Measurements from ENCODE around the gene E2F1.

DNA sequence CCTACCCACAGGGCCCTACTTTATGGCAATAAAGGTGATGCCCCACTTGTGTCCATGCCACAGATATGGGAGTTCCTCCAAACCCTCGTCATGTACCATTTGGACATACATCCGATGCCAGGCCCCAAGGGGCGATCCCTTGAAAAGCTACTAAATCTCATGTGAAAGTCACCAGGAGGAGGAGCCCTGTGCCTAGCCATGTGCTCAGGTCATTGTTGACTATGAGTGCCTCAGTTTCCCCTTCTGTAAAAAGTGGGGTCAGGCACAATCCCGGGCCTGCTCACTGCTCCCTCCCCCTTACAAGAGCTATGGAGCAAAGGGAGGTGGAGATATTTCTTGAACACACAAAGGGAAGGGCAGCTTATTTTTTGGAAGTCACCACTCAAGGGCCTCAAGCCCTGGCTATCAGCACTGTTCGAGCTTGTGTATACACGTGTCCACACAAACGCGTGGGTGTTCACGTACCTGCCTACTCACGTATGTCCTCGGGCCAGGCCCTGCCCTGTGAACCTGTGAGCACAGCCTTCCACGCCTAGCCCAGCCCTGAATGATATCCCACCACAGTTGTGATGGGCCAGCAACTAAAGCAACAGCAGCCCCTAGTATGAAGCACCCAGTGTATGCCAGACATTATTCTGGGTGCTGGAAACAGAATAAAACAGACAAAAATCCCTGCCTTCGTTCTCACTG is 17.6 kb downstream of the E2F1 start:
- TF ChIP-seq, protein P1, sequence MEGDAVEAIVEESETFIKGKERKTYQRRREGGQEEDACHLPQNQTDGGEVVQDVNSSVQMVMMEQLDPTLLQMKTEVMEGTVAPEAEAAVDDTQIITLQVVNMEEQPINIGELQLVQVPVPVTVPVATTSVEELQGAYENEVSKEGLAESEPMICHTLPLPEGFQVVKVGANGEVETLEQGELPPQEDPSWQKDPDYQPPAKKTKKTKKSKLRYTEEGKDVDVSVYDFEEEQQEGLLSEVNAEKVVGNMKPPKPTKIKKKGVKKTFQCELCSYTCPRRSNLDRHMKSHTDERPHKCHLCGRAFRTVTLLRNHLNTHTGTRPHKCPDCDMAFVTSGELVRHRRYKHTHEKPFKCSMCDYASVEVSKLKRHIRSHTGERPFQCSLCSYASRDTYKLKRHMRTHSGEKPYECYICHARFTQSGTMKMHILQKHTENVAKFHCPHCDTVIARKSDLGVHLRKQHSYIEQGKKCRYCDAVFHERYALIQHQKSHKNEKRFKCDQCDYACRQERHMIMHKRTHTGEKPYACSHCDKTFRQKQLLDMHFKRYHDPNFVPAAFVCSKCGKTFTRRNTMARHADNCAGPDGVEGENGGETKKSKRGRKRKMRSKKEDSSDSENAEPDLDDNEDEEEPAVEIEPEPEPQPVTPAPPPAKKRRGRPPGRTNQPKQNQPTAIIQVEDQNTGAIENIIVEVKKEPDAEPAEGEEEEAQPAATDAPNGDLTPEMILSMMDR (IDR thresholded peaks at IDR 0.05) = no peak
- TF ChIP-seq POLR2A (IDR thresholded peaks at IDR 0.05) = no peak

Measured in esophagus squamous epithelium (tissue), 4 donors.